ENCODE measurements around the gene KCNMA1.

KCNMA1 gene

DNA sequence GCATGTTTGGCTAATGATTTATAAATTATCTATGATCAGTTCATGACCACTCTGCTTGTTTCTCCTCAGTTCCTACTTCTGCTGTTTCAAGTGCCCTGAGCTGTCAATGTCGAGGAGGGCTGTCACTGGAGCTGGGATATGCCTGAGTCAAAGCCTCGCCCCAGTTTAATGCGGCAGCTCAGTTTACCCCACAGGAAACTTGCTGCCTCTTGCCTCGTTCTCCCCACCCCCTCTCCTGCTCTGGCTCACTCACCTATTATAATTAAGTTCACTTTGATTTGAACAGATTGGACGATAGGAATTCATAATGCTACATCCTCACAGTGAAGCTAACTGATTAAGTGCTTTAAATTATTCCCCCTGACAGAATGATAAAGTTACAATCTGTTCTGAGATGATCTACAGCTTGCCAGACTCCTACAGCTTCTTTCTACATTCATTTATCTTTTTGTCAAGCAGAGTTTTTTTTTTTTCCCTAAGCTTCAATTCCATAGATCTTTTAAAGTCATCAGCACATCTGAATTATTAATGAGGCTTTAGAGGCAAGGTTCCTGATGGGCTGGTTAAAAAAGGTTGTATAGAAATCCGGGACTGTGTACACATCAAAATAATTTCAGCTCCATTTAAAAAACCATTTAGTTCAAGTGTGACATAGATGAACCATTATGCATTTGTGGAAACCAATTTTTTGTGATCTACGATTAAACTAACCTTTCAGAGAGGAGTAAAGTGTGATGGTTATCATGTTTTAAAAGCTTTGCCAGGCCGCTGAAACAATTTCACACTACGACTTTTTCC is 758.3 kb downstream of the KCNMA1 start:
- DNase-seq (ENCODE audit: low read depth, low spot score): no peak

DNA sequence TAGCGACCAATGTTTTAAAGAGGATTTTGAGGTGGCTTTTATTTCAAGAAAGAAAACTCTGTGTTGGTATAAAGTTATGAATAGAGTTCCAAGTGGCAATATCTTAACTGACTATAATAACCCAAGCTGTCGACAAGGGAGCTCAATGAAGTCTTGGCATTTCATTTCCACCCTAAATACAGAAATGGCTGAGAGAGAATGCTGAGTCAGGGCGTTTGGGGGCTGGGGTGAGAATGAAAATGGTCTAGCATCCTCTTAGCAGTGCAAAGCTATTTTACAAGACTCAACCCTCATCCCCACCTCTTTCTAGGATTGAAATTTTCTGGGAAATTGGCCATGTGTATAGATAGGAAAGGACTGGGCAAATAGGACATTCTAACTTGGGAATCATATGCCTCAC is 759.1 kb downstream of the KCNMA1 start:
- DNase-seq (ENCODE audit: low read depth, low spot score): no peak

DNA sequence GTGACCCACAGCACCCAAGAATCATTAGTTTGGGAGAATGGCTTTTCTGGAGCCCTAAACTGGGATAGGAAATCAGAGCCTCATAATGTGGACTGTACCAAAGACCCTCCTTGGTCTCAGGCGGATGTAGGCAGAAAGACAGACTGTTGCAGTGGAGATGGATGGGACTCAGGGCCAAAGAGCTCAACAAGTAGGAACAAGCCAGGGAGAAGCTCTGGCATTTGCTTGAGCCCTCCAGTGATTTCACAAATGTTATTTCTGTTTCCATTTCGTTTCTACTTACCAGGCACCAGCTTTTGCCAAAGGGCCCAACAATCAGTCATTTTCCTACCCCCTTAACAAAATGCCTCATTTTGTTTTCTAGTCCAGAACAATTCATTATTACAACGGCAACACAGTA is 762.7 kb downstream of the KCNMA1 start:
- no peak for DNase-seq (ENCODE audit: low read depth, low spot score)

DNA sequence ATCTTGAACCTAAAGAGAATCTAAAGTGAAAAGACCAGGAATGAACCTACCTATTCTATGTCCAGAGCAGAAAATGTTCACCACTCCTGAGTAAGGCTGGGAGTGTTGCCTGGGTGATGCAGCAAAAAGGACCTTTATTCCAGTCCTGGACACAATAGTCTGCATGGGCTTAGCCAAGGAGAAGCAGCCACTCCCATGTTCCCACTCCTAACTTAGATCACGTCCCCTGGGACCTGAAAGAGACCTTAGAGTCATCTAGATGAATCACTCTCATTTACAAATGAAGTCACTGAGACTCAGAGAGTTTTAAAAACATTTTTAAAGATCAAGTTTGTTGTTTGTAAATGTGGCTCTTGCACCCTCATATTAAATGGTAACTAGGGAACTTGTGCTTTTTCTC is 763.4 kb downstream of the KCNMA1 start:
- DNase-seq (ENCODE audit: low read depth, low spot score): peak; percentile 21

DNA sequence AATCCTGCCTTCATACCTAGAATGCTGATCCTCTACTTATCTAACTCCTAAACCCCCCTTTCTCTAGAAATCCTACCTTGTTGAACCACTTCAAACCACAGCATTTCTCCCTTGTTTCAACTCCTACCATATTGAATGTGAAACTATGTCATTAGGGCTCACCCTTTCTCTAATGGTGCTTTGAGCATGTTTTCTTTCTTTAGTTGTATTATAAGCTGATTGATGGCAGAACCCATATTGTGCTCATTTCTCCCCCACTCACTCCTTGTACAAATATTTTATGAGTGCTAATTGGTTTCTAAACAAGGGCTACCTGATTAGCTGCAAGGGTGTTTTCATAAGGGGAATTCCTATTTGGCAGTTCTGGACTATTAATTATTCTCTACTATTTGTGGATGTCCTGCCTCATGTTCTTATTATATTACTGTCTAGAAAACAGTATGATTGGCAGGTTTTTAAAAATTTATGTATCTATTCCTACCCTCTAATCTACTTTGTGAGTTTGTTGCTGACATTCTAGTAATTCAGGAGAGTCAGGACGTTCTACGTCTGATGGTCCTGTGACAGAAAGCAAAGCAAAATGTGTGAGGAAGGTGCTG is 765.8 kb downstream of the KCNMA1 start:
- DNase-seq (ENCODE audit: low read depth, low spot score): no peak

DNA sequence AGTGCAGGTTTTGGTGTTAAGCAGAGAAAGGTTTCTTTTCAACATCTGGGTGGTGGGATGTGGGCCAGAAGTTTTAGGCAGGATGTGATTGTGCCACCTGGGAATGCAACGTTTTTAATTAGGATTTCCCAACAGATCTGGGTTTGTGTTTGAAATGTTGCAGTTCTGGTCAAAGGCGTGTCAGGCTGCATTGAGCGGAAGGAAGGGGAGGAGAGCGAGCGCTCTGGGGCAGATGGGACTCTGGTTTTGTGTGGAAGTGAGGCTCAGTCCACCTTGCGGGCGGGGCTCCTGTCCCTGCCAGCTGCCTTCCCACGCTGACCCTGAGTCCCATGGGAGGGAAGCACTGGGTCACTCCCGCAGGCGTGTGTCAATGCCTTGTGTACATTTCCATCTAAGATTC is 767.7 kb downstream of the KCNMA1 start:
- DNase-seq (ENCODE audit: low read depth, low spot score): no peak

DNA sequence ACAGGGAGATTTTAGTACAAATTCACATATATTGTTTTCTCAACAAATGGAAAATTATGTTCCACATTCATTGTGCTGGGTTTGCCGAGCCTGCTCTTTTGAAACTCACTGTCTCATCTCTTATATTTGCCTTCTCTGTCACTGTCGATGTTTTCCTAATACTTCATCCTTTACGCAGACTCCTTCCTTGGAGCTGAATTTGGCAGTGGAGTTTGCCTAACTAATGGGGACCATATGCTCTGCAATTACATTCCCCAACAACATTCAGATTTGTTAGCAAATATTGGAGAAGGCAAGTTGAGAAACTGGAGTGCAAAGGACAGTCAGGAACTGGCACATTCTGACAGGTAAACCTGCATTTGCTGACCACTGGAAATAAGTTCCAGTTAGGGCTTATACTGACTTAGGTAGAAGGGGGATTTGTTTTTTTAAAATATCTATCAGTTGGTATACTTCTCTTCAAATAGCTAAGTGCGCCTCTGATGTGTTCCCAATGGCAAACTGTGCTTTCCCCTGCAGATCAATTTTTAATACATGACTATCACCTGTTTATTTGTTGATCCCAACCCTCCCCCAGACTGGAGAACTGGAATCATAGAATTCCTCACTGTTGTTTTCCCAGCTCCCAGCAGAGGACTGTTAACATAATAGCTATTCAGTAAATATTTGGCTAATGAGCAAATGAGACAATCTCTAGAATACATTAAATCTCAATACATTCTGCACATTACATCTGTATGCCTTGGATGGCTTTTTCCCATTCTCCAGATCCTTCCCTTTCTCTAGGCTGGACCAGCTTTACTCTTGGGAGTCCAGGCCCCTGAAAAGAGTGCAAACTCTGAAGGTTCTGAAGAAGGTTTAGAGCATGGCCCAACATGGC is 769.3 kb downstream of the KCNMA1 start:
- DNase-seq (ENCODE audit: low read depth, low spot score): no peak

DNA sequence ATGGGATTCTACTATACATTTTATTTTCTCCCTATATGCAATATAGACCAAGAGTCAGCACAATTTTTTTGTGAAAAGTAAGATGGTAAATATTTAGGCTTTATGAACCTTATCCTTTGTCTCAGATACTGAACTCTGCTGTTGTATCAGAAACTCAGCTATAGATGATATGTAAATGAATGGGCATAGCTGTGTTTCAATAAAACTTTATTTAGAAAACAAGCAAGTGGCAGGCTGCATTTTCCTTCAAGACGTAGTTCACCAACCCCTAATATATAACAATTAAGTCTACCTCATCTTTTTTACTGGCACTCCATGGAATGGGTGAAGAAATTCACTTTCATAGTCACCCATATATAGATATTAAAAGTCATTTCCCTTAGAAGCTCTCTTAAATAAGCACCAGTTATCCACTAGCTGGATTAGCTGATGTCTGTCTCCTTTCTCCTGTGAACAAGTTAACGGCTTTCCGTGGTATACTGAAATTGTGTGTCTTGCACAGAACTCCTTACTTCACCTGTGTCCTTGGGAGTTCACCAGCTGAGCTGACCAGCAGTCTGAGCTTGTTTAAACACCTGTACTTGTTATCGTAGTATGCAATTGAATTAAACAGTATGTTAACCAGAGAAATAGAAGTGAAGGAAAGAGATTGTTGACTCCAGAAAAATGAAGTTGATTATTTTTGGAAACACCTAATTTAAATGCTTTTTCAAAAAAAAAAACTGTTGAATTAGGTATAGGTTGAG is 770.6 kb downstream of the KCNMA1 start:
- no peak for DNase-seq (ENCODE audit: low read depth, low spot score)

DNA sequence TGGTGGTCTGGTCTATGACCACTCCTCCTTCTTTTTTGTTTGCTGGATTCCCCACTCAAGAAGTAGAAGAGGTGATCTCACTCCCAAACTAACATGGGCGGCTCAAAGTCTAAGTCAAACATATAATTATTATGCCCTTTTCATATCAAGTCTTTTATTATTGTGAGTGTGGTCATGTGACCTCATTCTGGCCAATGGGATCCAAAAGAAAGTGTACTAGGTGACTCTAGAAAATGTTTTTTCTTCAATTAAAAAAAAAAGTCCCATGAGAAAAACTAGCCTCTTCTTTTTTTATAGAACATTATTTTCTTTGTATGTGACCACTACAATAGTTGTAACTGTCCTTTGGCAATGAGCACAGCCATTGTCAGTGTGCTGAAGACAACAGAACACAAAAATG is 772.7 kb downstream of the KCNMA1 start:
- DNase-seq (ENCODE audit: low read depth, low spot score): no peak

DNA sequence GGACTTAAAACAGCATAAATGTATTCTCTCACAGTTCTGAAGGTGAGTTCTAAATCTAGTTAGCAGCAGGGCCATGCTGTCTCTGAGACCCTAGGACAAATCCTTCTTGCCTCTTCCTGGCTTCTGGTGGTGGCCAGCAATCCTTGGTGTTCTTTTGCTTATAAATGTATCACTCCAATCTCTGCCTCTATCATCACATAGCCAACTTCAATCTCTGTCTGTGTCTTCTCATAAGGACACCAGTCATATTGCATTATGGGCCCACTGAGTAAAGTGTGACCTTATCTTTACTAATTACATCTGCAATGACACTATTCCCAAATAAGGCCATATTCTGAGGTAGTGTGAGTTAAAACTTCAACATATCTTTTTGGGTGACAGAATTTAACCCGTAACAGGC is 778.9 kb downstream of the KCNMA1 start:
- no peak for DNase-seq (ENCODE audit: low read depth, low spot score)

DNA sequence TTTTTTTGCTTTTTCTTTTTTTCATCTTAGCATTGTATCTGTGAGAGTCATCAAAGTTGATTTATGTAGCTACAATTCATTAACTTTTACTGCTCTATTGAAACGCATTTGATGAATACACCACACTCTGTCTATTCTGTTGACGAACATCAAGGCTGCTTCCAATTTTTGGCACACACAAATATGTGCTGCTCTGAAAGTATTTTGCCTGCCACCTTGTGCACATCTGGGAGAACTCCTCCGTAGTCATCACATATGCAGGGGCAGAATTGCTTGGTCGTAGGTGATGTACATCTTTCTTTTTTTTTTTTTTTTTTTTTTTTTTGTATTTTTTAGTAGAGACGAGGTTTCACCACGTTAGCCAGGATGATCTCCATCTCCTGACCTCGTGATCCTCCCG is 796.8 kb downstream of the KCNMA1 start:
- no peak for DNase-seq (ENCODE audit: low read depth, low spot score)

DNA sequence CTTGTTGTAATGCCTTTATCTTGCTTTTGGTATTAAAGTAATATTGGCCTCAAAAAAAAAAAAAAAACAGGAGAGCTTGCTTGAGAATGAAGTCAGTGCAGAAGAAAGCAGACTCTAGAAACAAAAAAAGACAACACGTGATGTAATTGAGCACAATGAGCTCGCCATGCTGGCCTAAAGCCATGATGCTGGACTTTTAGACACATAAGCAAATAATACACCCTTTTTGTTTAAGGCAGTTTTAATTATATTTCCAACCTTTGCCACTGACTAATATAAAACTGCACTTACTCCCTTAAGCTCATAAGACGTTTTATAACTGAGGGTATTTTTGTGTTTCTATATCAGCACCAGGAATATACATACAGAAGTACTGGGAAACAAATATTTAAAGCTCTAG is 798.3 kb downstream of the KCNMA1 start:
- DNase-seq (ENCODE audit: low read depth, low spot score): no peak

DNA sequence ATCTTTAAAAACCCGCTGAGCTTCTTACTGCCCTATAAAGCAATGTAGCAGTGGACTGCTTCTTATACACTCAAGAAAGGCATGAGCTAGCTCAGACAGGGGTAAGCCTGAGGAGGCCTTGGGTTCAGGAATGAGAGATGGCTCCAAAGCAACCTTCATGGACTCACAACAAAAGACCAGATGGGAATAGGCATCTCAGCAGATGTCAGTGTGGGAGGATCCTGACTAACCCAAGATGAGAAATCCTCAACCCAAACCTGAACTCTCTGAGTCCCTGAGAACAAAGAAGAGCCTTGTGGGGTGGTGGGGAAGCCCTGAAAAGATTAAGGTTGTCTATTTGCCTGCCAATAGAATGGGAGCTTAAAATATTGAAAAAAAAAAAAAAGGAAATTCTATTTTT is 807.4 kb downstream of the KCNMA1 start:
- no peak for DNase-seq (ENCODE audit: low read depth, low spot score)

DNA sequence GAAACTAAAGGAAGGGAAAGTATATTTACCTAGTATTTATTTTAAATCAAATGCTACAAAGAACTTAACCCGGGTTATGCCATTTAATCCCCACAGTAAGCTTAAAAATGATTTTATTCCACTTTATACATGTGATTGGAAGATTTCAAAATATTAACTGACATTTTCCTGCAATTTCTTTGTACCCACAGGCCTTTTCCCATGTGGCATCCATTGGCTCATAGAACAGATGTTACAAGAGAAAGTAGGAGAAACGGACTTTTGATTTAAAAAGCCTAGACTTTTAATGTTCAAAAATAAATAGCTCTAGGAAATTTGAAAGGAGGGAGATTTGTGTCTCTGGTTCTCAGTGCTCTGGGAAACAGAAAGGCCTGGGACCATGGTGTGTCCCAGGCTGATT is 807.9 kb downstream of the KCNMA1 start:
- DNase-seq (ENCODE audit: low read depth, low spot score): no peak

All from astrocyte of the hippocampus (primary cell).